Tibial artery (tissue), 4 donors: Measurements from ENCODE around the gene TWSG1.

Experiments used
- DNase-seq, 2 donors: peaks; one replicate each; pipeline ENCODE4 v3.0.0-alpha.2; 2019
- H3K27ac ChIP-seq, 2 donors: fragments of 200-600 bp; sonication (generic) in 1 of 2; 1 replicate in 1 of 2; 2 replicates in 1 of 2; pipeline ENCODE4 v1.5.1; 2018 to 2019; ENCODE audit warnings: mild to moderate bottlenecking in 1 of 2
- H3K27me3 ChIP-seq, 2 donors: fragments of 200-600 bp; sonication (generic) in 1 of 2; one replicate each; pipeline versions ENCODE4 v1.5.1 to v1.6.0; 2016 to 2019
- H3K36me3 ChIP-seq, 3 donors: fragments of 200-600 bp; sonication (generic) in 2 of 3; one replicate each; pipeline ENCODE4 v1.5.1; 2016 to 2019; ENCODE audit warnings: mild to moderate bottlenecking in 2 of 3
- H3K4me1 ChIP-seq, 4 donors: fragments of 200-600 bp; sonication (generic) in 2 of 4; 1 replicate in 3 of 4; 2 replicates in 1 of 4; pipeline ENCODE4 v1.5.1; 2016 to 2019
- H3K4me3 ChIP-seq, 2 donors: fragments of 200-600 bp; sonication (generic) in 1 of 2; 1 replicate in 1 of 2; 2 replicates in 1 of 2; pipeline ENCODE4 v1.5.1; 2018 to 2019; ENCODE audit warnings: mild to moderate bottlenecking in 2 of 2
- H3K9me3 ChIP-seq, 3 donors: fragments of 200-600 bp; sonication (generic) in 1 of 3; one replicate each; pipeline ENCODE4 v1.5.1; 2016 to 2019
- CTCF ChIP-seq, 2 experiments: fragments of 200-600 bp in 1 of 2; fragments of 450-650 bp in 1 of 2; IDR thresholded peaks; one replicate each; pipeline ENCODE4 v1.5.1; 2017 to 2019; ENCODE audit warnings: antibody characterized with exemption in 2 of 2, mild to moderate bottlenecking in 1 of 2, moderate library complexity in 1 of 2
- intact Hi-C: fragments of 100-400 bp; cut with DNase I; formaldehyde crosslinking; loops from one replicate; pipeline ENCODE4 v1.15.0; 2023; ENCODE audit warnings: low total_unique reads

The TWSG1 gene

GRCh38 chr18:9328776-9329175 is 5.8 kb upstream of the TWSG1 start:
- intact Hi-C loops = no loop called here
- Histone ChIP-seq H3K9me3 (peaks cover 0 to 6% (median 0%) of the 10 kb centered on the region in 3 donors), H3K4me3 (no peak overlapping the region), H3K27me3 (no peaks in the 10 kb centered on the region), H3K36me3 (no peaks in the 10 kb centered on the region), H3K27ac (no peak overlapping the region), H3K4me1 (peaks cover 0 to 4% (median 0%) of the 10 kb centered on the region in 4 donors)
- TF ChIP-seq CTCF (IDR thresholded peaks at IDR 0.05) = no peak
- DNase-seq = no peak

GRCh38 chr18:9329471-9329870 is 5.1 kb upstream of the TWSG1 start:
- Histone ChIP-seq H3K36me3 (no peaks in the 10 kb centered on the region), H3K27me3 (no peaks in the 10 kb centered on the region), H3K4me1 (peaks cover 0 to 4% (median 0%) of the 10 kb centered on the region in 4 donors), H3K4me3 (no peak overlapping the region), H3K27ac (no peak overlapping the region), H3K9me3 (peaks cover 0 to 6% (median 0%) of the 10 kb centered on the region in 3 donors)
- DNase-seq = no peak
- no peak for TF ChIP-seq CTCF (IDR thresholded peaks at IDR 0.05)
- intact Hi-C loops = no loop called here

- Histone ChIP-seq H3K27ac (no peak overlapping the region), H3K36me3 (no peaks in the 10 kb centered on the region), H3K4me3 (no peak overlapping the region), H3K27me3 (no peaks in the 10 kb centered on the region), H3K4me1 (peaks cover 0 to 4% (median under 1%) of the 10 kb centered on the region in 4 donors), H3K9me3 (peaks cover 0 to 6% (median 0%) of the 10 kb centered on the region in 3 donors)
- no peak for TF ChIP-seq CTCF (IDR thresholded peaks at IDR 0.05)
- DNase-seq = no peak
- intact Hi-C loops = no loop called here
Observed at GRCh38 chr18:9330419-9330818, 4.2 kb upstream of the TWSG1 start.

GRCh38 chr18:9333441-9334328 is 888 bp upstream of the TWSG1 start:
- Histone ChIP-seq H3K4me3 (peak overlapping the region; percentile 92 to 96), H3K9me3 (peaks cover 0 to under 1% (median 0%) of the 10 kb centered on the region in 3 donors), H3K4me1 (peaks cover 0 to 31% (median 13%) of the 10 kb centered on the region in 4 donors), H3K36me3 (peaks cover 0 to 12% (median 11%) of the 10 kb centered on the region in 3 donors), H3K27ac (peak overlapping the region; percentile 95 to 99), H3K27me3 (no peaks in the 10 kb centered on the region)
- DNase-seq = peak; percentile 22 to 65
- TF ChIP-seq CTCF (IDR thresholded peaks at IDR 0.05) = no peak
- intact Hi-C loops = loop anchor here (2.0 kb wide), 1 partner anchor 141 kb away; the partner anchor contains the start of gene RALBP1

- intact Hi-C loops = loop anchor here (2.0 kb wide), 1 partner anchor 140 kb away; the partner anchor contains the start of gene RALBP1
- no peaks in the 10 kb centered on the region for H3K27me3 ChIP-seq
- peaks cover 0 to 31% (median 13%) of the 10 kb centered on the region in 4 donors for H3K4me1 ChIP-seq
- peak overlapping the region; percentile 92 to 96 for H3K4me3 ChIP-seq
- H3K27ac ChIP-seq = peak overlapping the region; percentile 95 to 99
- TF ChIP-seq CTCF (IDR thresholded peaks at IDR 0.05) = peak in 1 of 2 experiments; percentile 17
- H3K9me3 ChIP-seq = no peaks in the 10 kb centered on the region
- peaks cover 0 to 22% (median 18%) of the 10 kb centered on the region in 3 donors for H3K36me3 ChIP-seq
- no peak for DNase-seq
Observed at GRCh38 chr18:9334973-9335696, 562 bp downstream of the TWSG1 start.
